AML-193 (cell line): ENCODE data around the gene IL21.
"Not testable (repeated sequence)": the region's sequence is repeated elsewhere in the genome, so short reads cannot be mapped to it uniquely, and the experiment has no call there.

ENCODE experiments used
- DNase-seq, 2 experiments: peaks; one replicate each; lab custom pipeline; 2025; lab: John Stamatoyannopoulos, UW

The IL21 gene

DNA sequence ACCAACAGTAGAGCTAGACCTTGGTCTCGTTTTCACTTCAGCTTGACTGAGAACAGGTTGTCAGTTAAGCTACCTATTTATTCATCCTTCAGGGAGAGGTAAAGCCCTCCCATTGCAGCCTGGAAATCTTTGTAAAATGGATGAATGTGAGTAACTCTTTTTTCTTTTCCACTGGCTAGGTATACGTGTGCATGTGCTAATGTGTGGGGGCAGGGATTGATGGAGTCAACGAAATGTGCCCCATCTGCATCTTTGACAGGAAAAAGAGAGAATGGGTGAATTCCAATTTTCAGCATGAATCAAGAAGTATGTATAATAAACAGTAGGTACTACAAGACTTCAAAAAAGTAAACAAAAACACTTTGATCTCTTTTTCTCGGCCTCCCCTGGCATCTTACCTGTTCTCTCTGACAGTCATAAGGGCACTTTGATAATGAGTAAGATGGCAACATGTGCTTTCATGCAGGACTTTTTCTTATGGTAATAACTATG is at the start of gene IL21:
IL21 (minus strand) TSS at position 51 of the 492 bp plus-strand sequence. CDS start 55 bp downstream, outside the sequence.
- DNase-seq = no peak

GRCh38 chr4:122669911-122670738 is 49.3 kb upstream of the IL21 start:
- no peak for DNase-seq

DNA sequence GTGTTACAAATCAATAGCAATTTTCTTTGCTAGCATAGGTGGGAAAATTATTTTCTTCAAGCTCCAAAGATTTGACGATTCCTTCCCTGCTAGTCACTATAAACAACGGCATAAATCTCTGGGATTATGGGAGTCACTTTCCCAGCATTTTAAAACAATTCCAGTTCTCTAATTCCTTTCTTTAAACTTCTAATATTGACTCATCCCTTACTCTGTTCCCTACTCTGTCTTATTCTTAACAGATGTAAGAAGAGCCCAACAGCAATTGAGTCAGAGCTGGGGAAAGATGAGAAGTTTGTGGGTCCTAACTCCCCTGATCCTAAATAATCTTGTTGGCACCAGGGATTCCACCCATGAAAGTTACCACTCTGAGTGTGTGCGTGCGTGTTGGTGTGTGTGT is 47.4 kb upstream of the IL21 start:
- no peak for DNase-seq

DNA sequence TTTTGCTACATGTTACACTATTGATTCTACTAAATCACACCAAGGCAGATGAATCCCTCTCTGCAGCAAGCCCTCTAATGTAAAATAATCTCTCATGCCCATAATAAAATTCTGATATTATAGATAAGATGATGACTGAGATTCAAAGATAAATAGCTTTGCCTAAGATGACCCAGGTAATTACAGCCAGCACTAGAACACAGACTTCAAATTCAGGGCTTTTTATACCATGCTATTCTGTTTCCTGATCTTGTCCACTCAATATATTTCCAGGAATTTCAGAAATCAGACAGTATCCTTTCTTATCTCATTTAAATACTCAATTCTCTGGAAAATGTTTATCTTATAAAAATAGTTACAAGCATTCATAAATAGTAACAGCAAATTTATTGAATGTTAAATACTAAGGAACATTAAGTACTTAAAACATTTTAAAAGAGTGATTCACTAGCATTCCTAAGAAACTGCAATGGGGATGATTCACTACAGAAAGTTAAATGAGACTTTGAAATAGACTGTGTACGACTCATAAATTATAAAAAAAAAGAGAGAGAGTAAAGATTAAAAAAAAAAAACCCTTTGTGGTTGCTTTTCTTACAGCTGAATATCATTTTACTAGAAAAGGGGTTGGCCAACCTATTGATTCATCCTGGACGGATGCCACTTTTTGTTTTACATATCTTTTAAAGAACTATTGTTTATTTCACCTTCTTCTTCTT is 45.8 kb upstream of the IL21 start:
- DNase-seq = no peak

GRCh38 chr4:122665161-122665929 is 44.5 kb upstream of the IL21 start:
- DNase-seq = no peak

GRCh38 chr4:122663814-122664610 is 43.1 kb upstream of the IL21 start:
- DNase-seq = no peak

GRCh38 chr4:122663291-122663690 is 42.4 kb upstream of the IL21 start:
- no peak for DNase-seq

DNA sequence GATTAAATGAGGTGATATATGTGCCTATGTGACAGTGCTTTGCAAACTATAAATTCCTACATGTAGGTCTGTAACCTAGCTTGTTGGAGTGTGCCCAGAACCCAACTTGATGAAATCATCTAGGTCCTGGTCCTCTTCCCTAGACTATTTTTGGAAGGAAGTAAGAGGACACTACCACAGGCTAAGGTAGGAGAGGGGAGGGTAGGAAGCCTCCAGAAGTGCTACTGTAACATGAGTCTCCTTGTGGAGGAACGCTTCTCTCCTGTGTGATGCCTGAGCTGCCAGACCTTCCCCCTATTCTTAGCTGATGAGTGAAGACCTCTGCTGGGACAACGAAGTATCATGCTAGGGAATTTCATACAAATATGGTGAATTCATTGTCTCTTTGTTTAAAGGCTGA is 41.8 kb upstream of the IL21 start:
- no peak for DNase-seq

DNA sequence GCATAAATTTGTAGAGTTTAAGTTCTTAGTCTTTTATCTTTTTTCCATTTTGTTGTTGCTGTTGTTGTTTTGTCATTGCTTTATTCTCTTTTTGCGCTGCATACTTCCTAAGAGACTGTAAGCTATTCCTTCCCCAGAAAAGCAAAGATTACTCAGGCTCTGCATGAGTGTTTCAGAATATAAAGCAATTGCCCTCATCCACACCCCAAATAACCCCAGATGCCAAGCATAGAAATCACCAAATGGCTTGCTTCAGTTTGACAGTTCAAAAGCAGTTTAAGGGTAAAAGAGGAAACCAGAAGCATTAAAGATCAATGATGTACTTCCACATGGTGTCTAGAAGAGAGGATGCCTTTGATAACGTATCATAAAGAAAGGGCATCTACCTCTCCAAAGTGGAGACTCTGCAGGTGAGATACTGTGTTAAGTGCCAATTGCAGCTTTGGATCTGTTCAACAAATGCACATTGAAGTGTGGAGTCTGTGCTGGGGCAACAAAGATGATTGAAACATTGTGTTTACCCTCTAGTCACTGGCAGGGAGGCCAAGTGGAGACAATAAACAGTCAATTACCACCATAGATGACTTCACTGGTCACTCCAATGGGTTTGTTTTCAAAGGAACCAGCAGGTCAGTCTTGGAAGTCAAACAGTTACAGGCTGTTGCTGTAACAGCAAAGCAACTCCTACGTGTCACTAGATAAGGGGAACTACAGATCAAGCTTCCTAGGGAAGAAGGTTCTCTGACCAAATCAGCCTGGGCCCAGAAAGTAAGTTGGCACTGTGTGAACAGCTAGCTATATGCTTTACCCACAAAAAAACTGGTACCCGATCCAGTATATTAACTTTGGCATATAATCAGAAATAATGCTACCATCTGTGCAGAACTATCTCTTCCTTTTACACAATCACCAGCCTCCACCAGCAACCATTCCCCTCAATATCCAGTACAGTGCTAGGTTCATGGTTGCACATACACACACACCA is 40.6 kb upstream of the IL21 start:
- peak; percentile 8 to 23 for DNase-seq

- no peak for DNase-seq
These were observed 38.0 kb upstream of the IL21 start for GRCh38 chr4:122658818-122659295.

GRCh38 chr4:122658377-122658776 is 37.5 kb upstream of the IL21 start:
- no peak for DNase-seq

DNA sequence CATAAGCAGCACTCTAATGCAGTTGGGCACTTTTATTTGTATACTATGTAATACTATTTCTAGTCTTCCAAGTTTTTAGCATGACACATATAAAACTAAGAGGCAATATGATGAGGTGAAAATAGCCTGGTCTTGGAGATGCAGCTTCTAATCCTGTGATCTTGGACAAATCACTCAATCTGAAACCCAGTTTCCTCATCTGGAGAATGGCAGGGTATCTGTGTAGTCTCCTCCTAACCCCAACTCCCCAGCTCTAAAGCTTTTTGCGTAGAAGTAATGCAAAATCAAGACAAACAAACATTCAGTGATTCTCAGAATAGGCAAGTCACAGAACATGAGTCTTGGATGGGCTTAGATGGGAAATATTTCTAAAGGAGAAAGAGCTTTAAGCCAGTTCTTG is 36.7 kb upstream of the IL21 start:
- no peak for DNase-seq

GRCh38 chr4:122656583-122656982 is 35.7 kb upstream of the IL21 start:
- DNase-seq = not testable (repeated sequence)

- DNase-seq = peak; percentile 28 to 46
These were observed 31.5 kb upstream of the IL21 start for GRCh38 chr4:122652379-122652778.

GRCh38 chr4:122650148-122650547 is 29.3 kb upstream of the IL21 start:
- DNase-seq = no peak

DNA sequence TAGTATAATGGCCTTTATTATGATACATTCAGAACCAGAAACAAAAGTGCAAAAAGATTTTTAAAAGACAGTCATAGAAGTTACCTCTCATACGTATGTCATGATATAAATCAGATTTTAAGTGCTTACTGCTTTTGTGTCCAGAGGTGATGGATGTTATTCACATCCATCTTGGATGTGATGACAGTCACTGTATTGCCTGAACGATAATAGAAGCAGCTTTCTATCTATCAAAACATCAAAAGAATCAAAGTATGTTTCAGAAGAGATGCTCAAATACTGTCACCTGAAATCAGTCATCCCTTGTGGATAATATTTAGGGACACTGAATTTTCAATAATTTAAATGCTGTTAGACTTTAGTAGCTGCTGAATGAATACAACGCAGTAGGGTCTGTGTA is 26.8 kb upstream of the IL21 start:
- DNase-seq = no peak

- DNase-seq = no peak
These were observed 22.4 kb upstream of the IL21 start for GRCh38 chr4:122643257-122643656.

GRCh38 chr4:122639181-122639580 is 18.3 kb upstream of the IL21 start:
- no peak for DNase-seq

- peak; percentile 72 to 75 for DNase-seq
These were observed 15.8 kb upstream of the IL21 start for GRCh38 chr4:122636697-122637096.

DNA sequence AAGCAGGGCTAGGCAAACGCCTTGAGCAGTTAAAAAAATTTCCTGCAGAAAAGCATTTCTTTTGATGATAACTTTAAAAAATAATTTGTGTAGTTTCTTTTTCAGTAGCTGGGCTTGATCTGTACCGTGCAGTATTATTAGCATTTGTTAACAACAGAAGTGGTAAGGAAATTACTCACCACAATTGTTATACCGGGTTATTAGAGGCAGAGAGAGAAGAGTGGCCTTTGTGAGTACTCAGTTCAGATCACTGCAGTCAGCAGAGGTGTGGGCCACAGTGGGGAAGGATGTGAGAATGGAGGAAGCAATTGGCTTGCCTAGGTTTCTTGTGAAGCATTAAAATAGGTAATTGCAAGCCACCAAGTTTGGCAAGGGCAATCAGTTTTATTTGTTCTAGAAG is 14.3 kb upstream of the IL21 start:
- DNase-seq = no peak
